Measurements from ENCODE around the gene GLRA2. TPM values are rescaled to one million over a fixed set of nuclear protein-coding genes. Genes with fewer than 3 reads are reported as not detected.

GLRA2 gene
- not detected for total RNA-seq
- long read RNA-seq: 0 reads

- intact Hi-C loops (cut with DNase I): no loop called here
- no peak for ATAC-seq
- no peak for DNase-seq (ENCODE audit: missing footprints)
Observed at GRCh38 chrX:14529290-14529989, at the start of gene GLRA2. GLRA2 (plus strand) TSS chrX:14529536; CDS start chrX:14530058, 522 bp downstream.

GRCh38 chrX:14489437-14489836, 39.9 kb upstream of the GLRA2 start:
- DNase-seq (ENCODE audit: missing footprints) (no peak), ATAC-seq (no peak)
- intact Hi-C loops (cut with DNase I): no loop called here

- DNase-seq (ENCODE audit: missing footprints) (no peak), ATAC-seq (no peak)
- intact Hi-C loops (cut with DNase I): no loop called here
Observed at GRCh38 chrX:14491689-14492088, 37.6 kb upstream of the GLRA2 start.

- no peak for ATAC-seq
- no peak for DNase-seq (ENCODE audit: missing footprints)
- intact Hi-C loops (cut with DNase I): no loop called here
Observed at GRCh38 chrX:14496674-14497073, 32.7 kb upstream of the GLRA2 start.

GRCh38 chrX:14497184-14497666, 32.1 kb upstream of the GLRA2 start:
- ATAC-seq: no peak
- DNase-seq (ENCODE audit: missing footprints): no peak
- intact Hi-C loops (cut with DNase I): no loop called here

- ATAC-seq (no peak), DNase-seq (ENCODE audit: missing footprints) (no peak)
- intact Hi-C loops (cut with DNase I): no loop called here
Observed at GRCh38 chrX:14501327-14501726, 28.0 kb upstream of the GLRA2 start.

- DNase-seq (ENCODE audit: missing footprints) (no peak), ATAC-seq (no peak)
- intact Hi-C loops (cut with DNase I): no loop called here
Observed at GRCh38 chrX:14504960-14505538, 24.3 kb upstream of the GLRA2 start.

GRCh38 chrX:14505648-14506047, 23.7 kb upstream of the GLRA2 start:
- DNase-seq (ENCODE audit: missing footprints) (no peak), ATAC-seq (no peak)
- intact Hi-C loops (cut with DNase I): no loop called here

- ATAC-seq (no peak), DNase-seq (ENCODE audit: missing footprints) (no peak)
- intact Hi-C loops (cut with DNase I): no loop called here
Observed at GRCh38 chrX:14506866-14507265, 22.5 kb upstream of the GLRA2 start.

GRCh38 chrX:14508025-14508690, 21.2 kb upstream of the GLRA2 start:
- intact Hi-C loops (cut with DNase I): no loop called here
- DNase-seq (ENCODE audit: missing footprints) (no peak), ATAC-seq (no peak)

- intact Hi-C loops (cut with DNase I): no loop called here
- DNase-seq (ENCODE audit: missing footprints) (no peak), ATAC-seq (no peak)
Observed at GRCh38 chrX:14509325-14510057, 19.8 kb upstream of the GLRA2 start.

GRCh38 chrX:14528629-14529289, 577 bp upstream of the GLRA2 start:
- peak; percentile 5 for DNase-seq (ENCODE audit: missing footprints)
- ATAC-seq: no peak
- intact Hi-C loops (cut with DNase I): no loop called here

GRCh38 chrX:14533867-14534266, 4.5 kb downstream of the GLRA2 start:
- intact Hi-C loops (cut with DNase I): no loop called here
- ATAC-seq: no peak

GRCh38 chrX:14546190-14546589, 16.9 kb downstream of the GLRA2 start:
- no peak for ATAC-seq
- intact Hi-C loops (cut with DNase I): no loop called here
- no peak for DNase-seq (ENCODE audit: missing footprints)

More at GRCh38 chrX:14533867-14534266, 4.5 kb downstream of the GLRA2 start:
- DNase-seq (ENCODE audit: missing footprints): no peak

- no peak for ATAC-seq
- no peak for DNase-seq (ENCODE audit: missing footprints)
- intact Hi-C loops (cut with DNase I): no loop called here
Observed at GRCh38 chrX:14554131-14554715, 24.9 kb downstream of the GLRA2 start.

- no peak for ATAC-seq
- intact Hi-C loops (cut with DNase I): no loop called here
- no peak for DNase-seq (ENCODE audit: missing footprints)
Observed at GRCh38 chrX:14564058-14564457, 34.7 kb downstream of the GLRA2 start.

GRCh38 chrX:14573161-14573560, 43.8 kb downstream of the GLRA2 start:
- ATAC-seq (no peak), DNase-seq (ENCODE audit: missing footprints) (no peak)
- intact Hi-C loops (cut with DNase I): no loop called here

GRCh38 chrX:14581081-14581480, 51.7 kb downstream of the GLRA2 start:
- ATAC-seq (no peak), DNase-seq (ENCODE audit: missing footprints) (no peak)
- intact Hi-C loops (cut with DNase I): no loop called here

- no peak for DNase-seq (ENCODE audit: missing footprints)
Observed at GRCh38 chrX:14584548-14584947, 55.2 kb downstream of the GLRA2 start.

More at GRCh38 chrX:14584548-14584947, 55.2 kb downstream of the GLRA2 start:
- intact Hi-C loops (cut with DNase I): no loop called here
- ATAC-seq: no peak

Data from Right ventricle myocardium inferior (tissue), 1 donor.